K562 treated with DMSO at 1 percent for 4 hours (cell line): ENCODE results near the gene MIP. TPM values are rescaled to one million over a fixed set of nuclear protein-coding genes. Genes with fewer than 3 reads are reported as not detected.

Source experiments
- total RNA-seq: library from RNA; unstranded; fragments of 300-600 nt; gene quantifications from 2 replicates; pipeline ENCODE4 v1.2.3, GENCODE V29; 2022; ENCODE audit not compliant: insufficient read depth

The MIP gene
- total RNA-seq = not detected in 2 replicates

GRCh38 chr12:56454557-56454956 is at the start of gene MIP:
Gene MIP (minus strand): TSS chr12:56454657. CDS start chr12:56454613, 44 bp downstream.

DNA sequence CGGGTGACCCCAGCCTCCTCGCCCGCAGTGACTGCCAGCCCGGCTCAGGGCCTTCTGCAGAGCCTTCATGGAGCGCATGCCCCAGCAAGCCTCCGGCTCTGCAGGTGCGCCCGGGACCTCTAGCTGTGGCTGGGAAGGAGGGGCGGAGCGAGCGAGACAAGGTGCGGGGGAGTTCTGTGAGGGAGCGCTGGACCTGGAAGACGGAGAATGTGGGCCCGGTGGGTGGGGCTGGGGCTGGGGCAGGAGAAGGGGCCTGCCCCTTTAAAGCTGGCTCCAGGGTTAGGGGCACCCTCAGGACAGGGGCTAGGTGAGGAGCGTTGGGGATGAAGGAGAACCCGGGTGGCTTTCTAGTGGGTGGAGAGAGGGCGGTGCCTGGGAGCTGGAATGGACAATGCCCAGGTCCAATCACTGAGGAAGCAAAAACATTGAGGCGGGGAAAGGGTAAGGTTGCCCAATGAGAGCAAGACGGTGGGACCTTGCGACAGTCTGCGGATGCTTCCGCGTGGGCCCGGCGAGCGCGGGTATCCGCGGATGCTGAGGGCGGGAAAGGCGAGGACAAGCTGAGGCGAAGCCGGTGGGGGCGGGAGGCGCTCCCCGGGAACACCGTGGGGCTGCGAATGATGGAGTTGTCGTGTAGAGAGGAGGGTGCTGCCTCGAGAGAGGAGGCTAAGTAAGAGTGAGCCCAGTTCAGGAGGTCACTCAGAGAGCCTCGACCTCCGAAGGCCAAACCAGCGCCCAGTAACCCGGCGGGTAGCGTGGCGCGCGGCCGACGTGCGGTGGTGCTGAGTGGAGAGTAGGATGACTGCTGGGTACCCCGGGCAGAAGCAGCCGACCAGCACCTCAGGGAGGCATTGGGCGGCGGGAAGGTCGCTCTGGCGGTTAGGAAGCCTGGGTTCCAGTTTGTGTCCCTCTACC is 33.8 kb upstream of the MIP start, which contains the start of gene GLS2:
Gene GLS2 (minus strand): TSS at position 121 of the 915 bp plus-strand sequence. CDS start 43 bp downstream, at position 78.

DNA sequence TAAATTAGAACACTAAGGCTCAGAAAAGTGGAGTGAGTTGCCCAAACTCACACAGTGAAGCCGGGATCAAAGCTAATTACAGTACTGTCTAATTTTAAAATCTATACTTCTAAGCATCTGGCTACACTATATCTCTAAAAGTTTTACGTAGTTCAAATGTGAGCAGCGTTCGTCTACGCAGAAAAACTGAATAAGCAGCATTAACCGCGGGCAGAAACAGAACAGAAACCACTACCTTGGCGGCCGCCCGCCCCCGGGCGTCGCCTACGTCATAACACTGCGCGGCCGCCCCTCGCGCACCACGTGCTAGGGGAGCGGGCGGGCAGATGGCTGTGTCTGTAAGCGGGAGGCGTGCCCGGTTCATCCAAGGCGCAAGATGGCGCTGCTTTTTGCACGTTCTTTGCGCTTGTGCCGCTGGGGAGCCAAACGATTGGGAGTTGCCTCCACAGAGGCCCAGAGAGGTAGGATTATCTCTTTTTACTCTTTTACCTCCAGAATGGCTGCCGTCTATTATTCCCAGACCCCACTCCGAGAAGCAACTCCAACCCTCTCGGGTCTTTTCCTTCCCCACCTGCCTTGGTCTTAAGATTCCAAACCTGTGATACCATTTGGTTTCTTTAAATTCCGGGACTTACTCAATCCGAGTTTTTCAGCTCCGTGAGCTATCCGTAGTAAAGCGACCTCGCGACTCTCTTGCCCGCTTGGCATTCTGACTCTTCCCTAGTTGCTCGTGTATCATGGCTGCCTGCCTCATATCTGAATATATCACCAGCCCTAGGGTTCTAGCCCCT is 14.0 kb upstream of the MIP start, which contains the start of gene SPRYD4:
Gene SPRYD4 (plus strand): TSS at position 363 of the 791 bp plus-strand sequence. CDS start 14 bp downstream, at position 377.

GRCh38 chr12:56448860-56449621 is 5.4 kb downstream of the MIP start, which contains the start of gene TIMELESS:
Gene TIMELESS (minus strand): TSS chr12:56449426. CDS start chr12:56434170, 15,256 bp downstream.

Other genes with a start within 250 kb of the MIP start
- 35.0 and 40.3 TPM in 2 replicates for gene RNF41, start 232.7 kb downstream of the MIP start, total RNA-seq
- 40.6 and 44.3 TPM in 2 replicates for gene NABP2, start 230.3 kb downstream of the MIP start, total RNA-seq
- gene SLC39A5, start 224.6 kb downstream of the MIP start, total RNA-seq = not detected in 2 replicates
- 21.1 and 28.7 TPM in 2 replicates for gene ANKRD52, start 196.3 kb downstream of the MIP start, total RNA-seq
- gene COQ10A, start 187.7 kb downstream of the MIP start, total RNA-seq = 53.8 and 66.9 TPM in 2 replicates
- 147 and 188 TPM in 2 replicates for gene CS, start 154.3 kb downstream of the MIP start, total RNA-seq
- gene CNPY2, start 138.7 kb downstream of the MIP start, total RNA-seq = 83.1 and 88.0 TPM in 2 replicates
- 17.1 and 19.9 TPM in 2 replicates for gene PAN2, start 120.7 kb downstream of the MIP start, total RNA-seq
- gene IL23A, start 115.8 kb downstream of the MIP start, total RNA-seq = 23.4 and 24.3 TPM in 2 replicates
- gene STAT2, start 94.5 kb downstream of the MIP start, total RNA-seq = 43.9 and 54.6 TPM in 2 replicates
- not detected in 2 replicates for gene APOF, start 91.8 kb downstream of the MIP start, total RNA-seq
- 42.8 and 49.4 TPM in 2 replicates for gene TIMELESS, start 5.2 kb downstream of the MIP start, total RNA-seq
- 0.61 and 0.74 TPM in 2 replicates for gene SPRYD4, start 13.9 kb upstream of the MIP start, total RNA-seq
- gene GLS2, start 33.5 kb upstream of the MIP start, total RNA-seq = not detected in 2 replicates
- gene RBMS2, start 67.2 kb upstream of the MIP start, total RNA-seq = 0.43 and 0.75 TPM in 2 replicates
- 30.7 and 47.1 TPM in 2 replicates for gene BAZ2A, start 175.7 kb upstream of the MIP start, total RNA-seq
- 943 and 971 TPM in 2 replicates for gene ATP5F1B, start 191.3 kb upstream of the MIP start, total RNA-seq
- gene PTGES3, start 233.6 kb upstream of the MIP start, total RNA-seq = 186 and 226 TPM in 2 replicates